Amniotic stem cell (primary cell): ENCODE measurements around the gene CORO6.

Experiments used
- DNase-seq: peaks from one replicate; lab custom pipeline; 2025; lab: John Stamatoyannopoulos, UW

CORO6 gene

DNA sequence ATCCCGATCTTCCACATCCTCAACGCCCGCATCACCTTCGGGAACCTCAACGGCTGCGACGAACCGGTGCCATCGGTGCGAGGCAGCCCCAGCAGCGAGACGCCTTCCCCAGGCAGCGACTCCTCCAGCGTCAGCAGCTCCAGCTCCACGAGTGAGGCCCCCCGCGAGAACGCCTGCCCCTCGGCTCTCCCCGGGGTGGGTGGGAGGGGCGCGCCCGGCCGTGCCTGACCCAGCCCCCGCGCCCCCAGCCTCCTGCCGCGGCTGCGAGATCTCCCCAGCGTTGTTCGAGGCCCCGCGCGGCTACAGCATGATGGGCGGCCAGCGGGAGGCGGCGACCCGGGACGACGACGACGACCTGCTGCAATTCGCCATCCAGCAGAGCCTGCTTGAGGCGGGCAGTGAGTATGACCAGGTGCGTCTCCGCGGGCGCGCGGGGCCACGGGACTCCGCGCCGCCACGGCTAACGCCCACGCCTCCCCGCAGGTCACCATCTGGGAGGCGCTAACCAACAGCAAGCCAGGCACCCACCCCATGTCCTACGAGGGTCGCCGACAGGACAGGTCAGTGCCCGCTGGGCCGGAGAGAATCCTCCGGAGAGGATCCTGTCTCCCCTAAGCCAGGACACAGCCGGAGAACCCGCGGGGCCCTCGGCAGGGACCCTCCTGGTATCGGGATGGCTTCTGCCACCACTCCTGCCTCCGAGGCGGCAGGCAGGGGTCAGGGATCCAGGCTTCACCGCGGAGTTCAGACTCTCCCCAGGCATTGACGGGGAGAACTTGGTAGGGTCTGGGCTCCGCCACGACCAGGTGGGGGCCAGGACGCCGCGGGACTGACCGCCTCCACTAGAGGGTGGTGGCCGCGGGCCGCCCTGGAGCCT lies 10.1 kb downstream of the CORO6 start:
- DNase-seq, result no peak

GRCh38 chr17:29612094-29612403 lies 10.7 kb downstream of the CORO6 start:
- DNase-seq, result no peak

DNA sequence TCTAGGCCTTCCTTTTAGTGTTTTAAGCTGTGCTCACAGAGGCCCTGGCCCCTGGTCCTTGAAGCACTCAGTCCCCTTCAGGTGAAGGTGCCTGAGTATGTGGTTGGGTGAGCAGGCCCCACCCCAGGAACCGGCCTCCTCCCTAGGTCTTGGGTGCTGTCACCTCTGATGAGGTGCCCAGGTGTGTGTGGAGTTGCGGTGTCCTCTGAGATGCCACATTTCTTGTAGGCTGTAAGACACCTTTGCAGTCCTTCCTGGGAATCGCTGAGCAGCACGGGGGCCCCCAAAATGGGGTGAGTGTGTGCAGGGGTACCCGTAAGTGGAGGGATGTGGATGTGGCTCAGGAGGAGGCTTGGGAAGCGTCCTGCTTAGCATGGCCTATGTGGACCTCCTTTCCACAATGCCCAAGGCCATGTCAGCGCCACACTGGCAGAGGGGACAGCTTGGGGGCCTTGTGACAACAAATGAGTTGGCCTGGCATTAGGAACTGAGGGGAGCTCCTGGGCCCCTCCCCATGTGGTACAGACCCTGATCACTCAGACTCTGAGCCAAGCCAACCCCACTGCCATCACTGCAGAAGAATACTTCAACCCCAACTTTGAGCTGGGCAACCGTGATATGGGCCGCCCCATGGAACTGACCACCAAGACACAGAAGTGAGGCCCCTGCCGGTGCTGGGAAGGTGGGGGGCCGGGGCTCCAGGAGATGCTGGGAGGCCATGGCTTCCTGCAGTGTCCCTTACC lies 11.2 kb downstream of the CORO6 start:
- no peak for DNase-seq

DNA sequence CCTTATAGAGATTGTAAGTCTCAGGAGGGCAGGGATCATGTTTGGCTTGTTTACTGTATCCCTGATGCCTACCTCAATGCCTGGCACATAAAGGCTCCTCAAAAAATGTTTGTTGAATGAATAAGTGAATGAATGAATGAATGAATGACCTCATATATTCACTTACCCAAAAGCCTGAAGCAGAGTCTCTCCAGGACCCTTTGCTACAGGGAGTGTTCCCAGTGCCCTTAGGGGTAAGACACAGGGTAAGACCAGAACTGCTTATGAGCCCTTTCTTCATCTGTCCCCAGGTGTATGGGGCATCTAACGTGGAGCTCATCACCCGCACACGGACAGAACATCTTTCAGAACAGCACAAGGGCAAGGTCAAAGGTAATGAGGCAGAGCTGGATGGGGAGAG lies 12.3 kb downstream of the CORO6 start:
- DNase-seq, result no peak

- no peak for DNase-seq
Observed at GRCh38 chr17:29608986-29609385, 13.7 kb downstream of the CORO6 start.

DNA sequence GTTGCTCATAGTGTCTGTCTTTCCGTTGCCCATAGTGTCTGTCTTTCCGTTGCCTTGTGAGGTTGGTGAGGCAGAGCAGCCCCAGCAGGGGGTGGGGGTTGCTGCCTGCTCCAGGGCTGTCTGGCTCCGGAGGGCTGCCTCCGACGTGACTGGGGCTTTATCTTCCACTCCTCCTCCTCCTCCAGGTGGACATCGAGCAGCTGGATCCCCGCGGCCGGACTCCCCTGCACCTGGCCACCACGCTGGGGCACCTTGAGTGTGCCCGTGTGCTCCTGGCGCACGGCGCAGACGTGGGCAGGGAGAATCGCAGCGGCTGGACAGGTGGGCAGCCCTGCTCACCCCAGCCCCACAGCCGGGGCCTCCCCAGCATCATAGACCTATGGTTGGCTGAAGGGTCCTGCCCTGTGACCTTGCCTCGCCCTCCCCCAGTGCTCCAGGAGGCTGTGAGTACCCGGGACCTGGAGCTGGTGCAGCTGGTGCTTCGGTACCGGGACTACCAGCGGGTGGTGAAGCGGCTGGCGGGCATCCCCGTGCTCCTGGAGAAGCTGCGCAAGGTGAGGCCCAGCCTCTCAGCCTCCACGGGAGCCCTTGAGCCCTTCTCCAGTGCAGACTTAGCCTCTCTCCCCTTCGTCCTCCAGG lies 15.0 kb downstream of the CORO6 start:
- DNase-seq, result no peak

DNA sequence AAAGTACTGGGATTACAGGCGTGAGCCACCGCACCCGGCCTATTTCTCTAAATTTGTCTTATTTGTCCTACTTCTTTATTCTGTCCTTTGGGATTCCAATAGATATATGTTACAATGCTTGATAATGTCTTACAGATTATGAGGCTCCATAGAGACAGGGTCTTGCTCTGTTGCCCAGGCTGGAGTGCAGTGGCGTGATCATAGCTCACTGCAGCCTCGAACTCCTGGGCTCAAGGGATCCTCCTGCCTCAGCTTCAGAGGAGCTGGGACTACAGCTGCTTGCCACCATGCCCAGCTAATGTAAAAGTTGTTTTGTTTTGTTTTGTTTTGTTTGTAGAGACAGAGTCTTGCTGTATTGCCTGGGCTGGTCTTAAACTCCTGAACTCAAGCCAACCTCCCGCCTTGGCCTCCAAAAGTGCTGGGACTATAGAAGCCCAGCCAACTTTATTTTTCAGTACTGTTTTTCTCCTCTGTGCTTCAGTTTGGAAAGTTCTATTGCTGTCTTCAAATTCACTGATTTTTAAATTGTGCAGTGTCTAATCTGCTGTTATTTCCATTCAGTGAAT lies 19.5 kb downstream of the CORO6 start:
- DNase-seq, result no peak

- no peak for DNase-seq
Observed at GRCh38 chr17:29597361-29598172, 25.1 kb downstream of the CORO6 start.

DNA sequence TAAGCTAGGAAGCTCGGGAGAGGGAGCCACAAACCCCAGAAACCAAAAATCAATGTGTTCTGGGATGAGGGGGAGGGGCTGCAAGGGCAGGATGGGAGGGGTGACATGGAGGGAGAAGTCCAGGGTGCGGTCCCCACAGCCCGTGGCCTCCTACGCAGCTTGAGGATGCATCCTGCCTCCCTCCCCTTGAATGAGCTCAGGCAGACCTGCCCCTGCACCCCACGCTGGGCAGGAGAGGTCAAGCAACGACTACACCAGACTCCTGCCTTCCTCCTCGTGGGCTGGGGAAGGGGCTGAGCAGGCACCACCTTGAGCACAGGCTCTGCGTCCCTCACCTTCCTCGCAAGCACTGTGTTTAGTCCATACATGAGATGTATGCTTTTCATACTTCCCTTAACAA lies 25.9 kb downstream of the CORO6 start:
- no peak for DNase-seq

- DNase-seq, result no peak
Observed at GRCh38 chr17:29595943-29596774, 26.6 kb downstream of the CORO6 start.

DNA sequence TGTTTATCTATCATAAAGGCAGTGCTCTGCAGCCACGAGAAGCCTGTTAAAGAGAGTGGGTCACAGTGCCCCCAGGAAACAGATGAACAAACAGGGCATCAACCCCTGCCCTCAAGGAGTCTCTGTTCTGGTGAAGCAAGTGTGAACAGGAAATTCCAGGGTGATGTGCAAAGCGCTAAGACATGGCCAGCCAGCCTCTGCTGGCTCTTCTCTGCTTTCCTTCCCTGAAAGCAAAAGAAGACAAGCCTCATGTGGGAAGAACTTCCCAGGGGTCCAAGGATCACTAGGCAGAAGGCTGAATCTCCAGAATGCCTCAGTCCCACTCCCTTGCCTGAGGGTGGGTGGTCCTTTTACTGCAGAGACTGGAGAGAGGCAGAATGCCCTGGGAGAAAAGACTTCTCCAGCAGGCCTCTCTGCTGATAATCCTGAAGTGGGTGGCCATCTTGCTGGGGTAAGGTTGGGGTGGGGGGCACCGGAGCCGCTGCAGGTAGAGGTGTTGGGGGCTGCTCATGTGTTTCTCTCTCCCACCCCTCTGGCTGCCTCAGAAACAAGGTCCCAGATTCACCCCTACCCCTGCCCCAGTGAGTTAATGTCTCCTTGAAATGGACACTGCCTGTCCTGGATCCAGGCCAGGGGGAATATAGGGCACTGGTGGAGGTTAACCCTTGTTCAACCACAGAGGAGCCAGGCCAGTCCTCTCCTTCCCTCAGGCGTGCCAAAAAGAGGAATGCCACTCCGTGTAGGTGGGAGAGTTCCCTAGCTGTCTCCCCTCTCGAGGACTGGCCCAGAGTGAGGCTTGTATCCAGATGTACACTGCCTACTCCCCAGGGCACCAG lies 27.4 kb downstream of the CORO6 start:
- DNase-seq, result no peak

DNA sequence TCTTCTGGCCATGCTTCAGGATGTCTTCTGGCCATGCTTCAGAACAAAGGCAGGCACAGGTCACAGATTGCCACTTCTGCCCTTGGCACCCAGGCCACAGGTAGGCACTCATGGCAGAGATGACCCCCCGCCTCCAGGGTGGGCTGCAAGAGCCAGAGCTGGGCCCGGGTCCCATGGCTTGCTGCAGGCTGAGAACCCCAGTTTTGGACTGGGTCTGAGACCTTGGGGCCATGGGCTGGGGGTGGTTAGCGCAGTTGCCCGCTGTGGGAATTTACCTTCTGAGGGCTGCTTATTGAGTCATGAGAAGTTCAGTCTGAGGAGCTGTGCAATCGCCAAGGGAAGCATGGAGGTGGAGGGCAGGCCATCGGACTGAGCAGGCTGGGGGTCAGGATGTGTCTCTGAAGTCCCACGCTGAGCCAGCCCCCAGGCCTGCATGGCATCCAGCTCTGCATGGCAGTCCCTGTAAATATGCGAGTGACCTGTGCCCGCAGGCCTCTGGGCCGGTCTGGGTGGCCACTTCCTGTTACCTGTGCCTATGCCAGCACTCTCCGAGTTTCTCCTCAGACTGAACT lies 28.1 kb downstream of the CORO6 start:
- no peak for DNase-seq

DNA sequence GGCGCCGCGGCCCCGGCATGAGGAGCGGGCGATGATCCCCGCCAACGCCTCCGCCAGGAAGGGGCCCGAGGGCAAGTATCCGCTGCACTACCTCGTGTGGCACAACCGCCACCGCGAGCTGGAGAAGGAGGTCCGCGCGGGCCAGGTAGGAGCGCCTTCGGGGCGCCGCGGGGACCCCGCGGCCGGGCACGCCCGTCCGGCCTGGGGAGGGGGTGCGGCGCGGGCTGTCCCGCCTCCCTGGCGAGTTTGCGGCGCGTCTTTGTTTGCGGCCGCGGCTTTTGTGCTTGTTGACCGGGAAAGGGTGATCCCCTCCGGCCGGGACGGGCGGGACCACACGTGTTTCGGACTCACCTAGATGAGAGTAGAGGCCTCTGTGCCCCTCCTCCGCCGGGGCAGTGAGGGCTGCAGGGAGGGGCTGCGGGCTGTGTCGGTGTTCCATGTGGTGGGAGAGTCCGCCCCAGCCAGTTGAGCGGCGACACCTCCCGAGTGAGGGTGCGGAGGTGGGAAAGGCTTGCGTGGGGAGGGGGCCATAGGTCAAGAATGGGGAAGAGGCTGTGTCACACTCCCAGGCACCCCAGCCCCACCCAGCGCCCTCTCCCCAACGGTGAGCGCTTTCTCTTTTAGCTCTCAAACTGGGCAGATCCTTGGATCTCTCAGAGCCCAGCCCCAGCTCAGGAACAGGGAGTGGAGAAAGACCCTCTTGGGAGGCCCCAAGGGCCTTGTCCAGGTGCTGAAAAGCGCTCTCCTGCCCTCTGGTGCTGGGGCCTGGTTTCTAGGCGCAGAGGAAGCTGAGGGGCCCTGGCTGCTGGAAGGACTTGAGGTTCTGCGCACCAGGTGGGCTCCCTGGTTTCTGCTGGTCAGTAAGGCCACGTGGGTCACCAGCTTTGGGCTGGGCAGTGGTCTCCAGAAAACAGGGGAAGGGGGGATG lies 28.9 kb downstream of the CORO6 start:
- no peak for DNase-seq

DNA sequence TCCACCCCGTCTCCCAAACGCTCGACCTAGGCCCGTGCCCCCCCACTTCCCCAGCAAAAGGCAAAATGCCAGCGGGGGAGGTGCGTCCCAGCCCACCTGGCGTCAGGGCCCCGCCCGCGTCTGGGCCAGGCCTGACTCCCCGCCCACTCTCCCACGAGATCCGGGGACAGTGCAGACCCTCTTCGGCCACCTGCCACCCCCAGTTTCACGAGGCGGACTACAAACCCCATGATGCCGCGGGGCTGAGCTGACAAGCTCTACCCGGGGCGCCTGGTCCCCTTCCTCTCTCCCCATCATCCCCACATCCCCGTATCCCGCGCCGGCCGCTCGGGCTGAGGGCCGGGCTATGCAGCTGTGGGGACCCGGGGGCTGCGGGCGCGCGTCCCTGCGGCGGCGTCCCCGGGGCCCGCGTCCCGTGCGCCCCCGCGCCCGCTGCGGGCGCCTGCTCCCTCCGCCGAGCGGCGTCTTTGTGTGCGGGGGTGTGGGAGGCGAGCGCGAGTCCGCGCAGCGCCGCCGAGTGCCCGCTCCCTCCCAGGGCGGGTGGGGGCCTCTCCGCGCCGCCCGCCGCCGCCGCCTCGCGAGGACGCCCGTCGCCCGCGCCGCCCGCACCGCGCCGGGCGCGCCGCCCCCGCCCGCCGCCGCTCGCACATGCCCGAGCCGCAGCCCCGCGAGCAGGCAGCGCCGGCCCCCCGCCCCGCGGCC lies 29.7 kb downstream of the CORO6 start, which contains the start of gene ANKRD13B:
TSS of gene ANKRD13B (plus strand) at position 283 of the 702 bp plus-strand sequence. CDS start 490 bp downstream, outside the sequence.
- DNase-seq, result no peak

GRCh38 chr17:29591737-29592608 lies 30.7 kb downstream of the CORO6 start:
- DNase-seq, result peak; percentile 67

DNA sequence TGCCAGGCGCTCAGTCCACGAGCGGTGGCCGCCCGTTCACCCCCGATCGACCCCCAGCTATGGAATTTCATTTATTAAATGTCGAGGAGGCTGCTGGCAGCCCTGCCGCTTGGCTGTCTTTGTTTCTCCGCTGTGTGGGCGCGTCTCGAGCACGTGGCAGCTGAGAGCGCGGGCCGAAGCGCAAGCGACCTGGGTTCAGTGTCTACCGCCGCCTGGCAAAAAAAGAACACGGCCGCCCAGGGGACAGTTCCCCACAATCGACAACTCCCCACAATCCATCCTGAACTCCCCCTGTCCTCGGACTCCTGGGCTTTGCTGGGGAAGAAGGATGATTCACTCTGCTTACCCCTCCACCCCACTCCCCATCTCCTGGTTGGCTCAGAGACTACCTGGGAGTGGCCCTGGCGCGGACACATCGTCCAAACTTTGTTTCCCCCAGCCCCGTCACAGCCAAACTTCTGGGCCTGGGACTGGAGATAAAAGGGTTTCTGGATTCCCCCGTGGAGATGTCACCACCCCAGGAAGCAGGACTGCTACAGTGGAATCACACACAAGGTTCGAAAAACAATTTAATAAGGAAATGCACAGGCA lies 31.5 kb downstream of the CORO6 start:
- DNase-seq, result no peak
